ENCODE results near the gene PRRX2.

DNA sequence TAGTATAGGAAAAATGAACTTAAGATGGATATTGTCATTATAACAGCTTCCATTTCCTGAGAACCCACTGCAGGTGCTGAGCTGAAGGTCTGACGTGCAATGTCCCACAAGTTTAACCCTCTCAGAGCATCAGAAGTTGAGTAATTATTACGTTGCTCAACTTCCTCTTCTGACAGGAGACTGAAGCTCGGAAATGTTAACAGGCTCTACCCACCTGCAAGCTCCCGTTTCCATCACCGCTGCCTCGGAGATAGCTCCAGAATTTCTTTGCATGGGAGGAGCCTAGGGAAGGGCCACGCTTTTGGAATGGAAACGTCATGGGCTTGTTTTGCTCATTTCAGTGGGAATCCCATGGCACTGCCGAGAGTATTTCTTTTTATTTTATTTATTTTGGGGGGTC is 40.5 kb upstream of the PRRX2 start:
- no peak for TF ChIP-seq EZH2phosphoT487 (IDR thresholded peaks at IDR 0.05; ENCODE audit: insufficient read depth, low read depth)
- no peak for TF ChIP-seq EZH2 (IDR thresholded peaks at IDR 0.05; ENCODE audit: insufficient read depth, poor library complexity, severe bottlenecking)
